DMS153 treated with DMSO at 0.1 percent for 48 hours (cell line): ENCODE measurements around the gene FUT8.
"Not testable (repeated sequence)": the region's sequence is repeated elsewhere in the genome, so short reads cannot be mapped to it uniquely, and the experiment has no call there.

Source experiments
- DNase-seq: peaks from one replicate; lab custom pipeline; 2025; ENCODE audit not compliant: unreplicated experiment; lab: John Stamatoyannopoulos, UW

Gene FUT8

DNA sequence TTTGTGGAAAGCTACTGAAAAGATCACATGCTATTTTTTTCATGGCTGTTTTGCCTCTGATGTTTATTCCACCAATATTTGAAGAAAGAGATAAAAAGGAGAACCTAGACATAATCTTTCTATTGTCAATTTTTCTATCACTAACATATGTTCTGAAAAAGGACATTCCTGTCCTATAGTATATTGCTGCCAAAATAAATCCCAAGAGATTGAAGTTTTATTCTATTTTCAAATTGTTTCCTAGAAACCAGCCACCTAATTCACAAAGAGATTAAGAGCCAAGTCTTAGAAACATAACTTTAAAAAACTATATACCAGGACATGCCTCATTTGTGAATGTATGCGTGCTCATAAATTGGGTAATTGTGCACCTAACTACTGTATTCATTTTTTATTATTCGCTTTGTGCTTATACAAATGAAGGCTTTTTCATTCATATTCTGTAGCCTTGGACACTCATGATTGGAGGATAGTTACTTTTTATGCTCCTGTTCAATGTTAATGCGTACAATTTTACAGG, 200.7 kb downstream of the FUT8 start:
- no peak for DNase-seq

DNA sequence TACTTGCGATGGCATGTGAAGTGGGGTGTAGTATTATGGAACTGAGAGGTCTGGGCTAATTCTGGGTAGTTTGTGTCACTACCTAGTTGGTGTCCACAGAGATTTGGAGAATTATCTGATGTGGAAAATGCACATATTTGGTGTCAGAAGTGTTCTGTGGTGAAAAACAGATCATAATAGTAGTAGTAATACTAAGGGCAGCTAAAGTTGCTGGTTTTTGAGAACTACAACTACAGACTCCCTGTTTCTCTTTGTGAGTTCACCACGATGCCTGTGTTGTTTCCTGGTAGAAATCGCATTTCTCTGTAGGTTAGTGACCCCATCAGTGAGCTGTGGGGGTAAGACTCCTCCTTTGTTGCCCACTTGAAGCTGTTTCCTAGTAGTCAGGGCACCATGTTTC, 206.5 kb downstream of the FUT8 start:
- DNase-seq, result no peak

DNA sequence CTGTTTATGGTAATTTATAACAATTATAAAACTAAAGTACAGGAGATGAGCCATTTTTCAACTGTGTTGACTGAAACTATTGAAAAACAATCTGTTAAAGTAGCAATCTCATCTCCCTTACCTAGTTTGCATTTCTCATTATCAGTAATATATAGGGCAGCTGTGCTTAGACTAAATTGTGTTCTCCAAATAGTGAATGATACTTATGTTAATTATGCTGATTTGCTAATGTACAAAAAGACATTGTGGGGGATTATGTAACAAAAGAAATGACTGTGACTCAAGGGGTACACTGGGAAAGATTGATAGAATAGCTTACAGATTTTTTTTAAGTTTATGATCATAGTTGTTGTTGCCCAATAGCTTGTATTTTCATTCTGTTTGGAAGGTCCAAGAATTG, 207.7 kb downstream of the FUT8 start:
- DNase-seq, result no peak

DNA sequence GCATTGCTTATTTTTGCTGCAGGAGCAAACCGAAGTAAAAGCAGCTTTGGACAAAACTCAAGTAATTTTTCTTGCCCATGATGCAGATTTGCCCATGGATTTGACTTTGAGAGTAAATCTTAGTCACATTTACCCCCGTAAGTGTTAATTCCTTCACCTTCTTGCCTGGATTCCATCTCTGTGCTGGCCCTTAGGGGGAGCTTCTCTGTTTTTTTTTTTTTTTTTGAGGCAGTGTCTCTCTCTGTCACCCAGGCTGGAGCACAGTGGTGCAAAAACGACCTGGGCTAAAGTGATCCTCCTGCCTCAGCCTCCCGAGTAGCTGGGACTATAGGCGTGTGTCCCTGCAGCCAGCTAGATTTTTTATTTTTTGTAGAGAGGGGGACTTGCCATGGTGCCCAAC, 210.2 kb downstream of the FUT8 start:
- DNase-seq, result no peak

DNA sequence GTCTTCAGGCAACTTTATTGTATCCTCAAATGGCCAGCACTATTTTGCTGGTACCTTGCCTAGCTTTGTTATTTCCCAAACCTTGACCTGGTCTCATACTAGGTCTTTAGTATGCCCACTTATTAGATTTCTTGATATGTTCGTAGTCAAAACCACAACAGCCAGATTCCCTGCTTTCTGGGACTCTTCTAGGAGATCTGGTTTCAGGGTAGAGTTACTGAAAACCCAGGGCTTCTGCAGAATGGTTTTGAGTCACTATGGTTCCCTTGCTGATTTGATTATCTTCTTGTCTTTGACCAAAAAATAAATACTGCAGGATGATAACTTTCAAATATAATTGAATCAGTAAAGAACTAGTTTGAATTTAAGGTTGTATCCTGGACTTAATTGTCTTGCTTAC, 211.2 kb downstream of the FUT8 start:
- no peak for DNase-seq

DNA sequence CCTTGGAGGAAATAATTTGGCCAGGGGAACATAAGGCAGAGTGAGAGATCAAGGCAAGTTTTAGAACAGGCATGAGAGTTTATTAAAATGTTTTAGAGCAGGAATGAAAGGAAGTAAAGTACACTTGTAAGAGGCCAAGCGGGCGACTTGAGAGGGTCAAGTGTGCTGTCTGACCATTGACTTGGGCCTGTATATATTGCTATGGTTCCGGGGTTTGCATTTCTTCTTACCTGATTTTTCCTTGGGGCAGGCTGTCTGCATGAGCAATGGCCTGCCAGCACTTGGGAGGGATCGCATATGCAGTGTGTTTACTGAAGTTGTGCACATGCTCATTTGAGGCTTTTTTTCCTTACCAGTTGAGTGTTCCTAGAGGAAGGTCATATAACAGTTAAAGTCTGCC, 214.8 kb downstream of the FUT8 start:
- no peak for DNase-seq

DNA sequence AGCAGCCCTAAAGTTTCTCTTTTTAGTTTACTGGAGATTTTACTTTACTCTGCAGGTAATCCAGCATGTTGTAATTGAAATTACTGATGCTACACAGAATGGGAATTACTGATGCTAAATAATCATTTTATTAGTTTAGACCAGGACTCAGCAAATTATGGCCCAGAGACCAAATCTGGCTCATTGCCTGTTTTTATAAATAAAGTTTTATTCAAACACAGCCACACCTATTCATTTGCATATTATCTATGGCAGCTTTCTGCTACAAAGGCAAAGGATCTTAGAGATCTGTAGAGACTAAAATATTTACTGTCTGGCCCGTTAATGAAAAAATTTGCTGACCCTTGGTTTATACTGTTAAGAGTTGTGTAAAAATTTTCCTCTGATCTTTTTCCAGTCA, 216.1 kb downstream of the FUT8 start:
- no peak for DNase-seq

DNA sequence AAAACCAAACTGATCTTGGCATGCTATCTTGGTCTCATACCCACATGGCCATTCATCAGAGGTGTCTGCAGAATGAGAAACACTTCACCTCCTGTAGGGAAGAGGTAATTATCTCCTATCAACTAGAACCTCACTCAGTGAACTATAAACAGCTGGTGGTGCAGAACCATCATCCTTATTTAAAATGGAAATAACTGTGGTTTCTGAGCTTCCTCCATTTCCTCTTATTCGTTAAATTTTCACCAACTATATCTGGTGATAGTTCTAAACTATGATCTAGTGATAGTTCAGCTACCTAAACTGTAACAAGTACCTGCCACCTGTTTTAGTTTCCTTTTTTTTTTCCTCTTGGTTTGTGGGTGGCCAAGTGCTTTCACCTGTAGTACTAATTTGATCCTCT, 218.5 kb downstream of the FUT8 start:
- DNase-seq, result no peak

DNA sequence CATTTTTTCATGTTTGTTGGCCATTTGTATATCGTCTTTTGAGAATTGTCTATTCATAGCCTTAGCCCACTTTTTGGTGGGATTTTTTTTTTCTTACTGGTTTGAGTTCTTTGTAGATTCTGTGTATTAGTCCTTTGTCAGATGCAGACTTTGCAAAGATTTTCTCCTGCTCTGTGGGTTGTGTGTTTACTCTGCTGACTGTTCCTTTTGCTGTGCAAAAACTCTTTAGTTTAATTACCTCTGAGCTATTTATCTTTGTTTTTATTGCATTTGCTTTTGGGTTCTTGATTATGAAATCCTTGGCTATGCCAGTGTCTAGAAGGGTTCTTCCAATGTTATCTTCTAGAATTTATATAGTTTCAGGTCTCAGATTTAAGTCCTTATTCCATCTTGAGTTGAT, 220.0 kb downstream of the FUT8 start:
- no peak for DNase-seq

DNA sequence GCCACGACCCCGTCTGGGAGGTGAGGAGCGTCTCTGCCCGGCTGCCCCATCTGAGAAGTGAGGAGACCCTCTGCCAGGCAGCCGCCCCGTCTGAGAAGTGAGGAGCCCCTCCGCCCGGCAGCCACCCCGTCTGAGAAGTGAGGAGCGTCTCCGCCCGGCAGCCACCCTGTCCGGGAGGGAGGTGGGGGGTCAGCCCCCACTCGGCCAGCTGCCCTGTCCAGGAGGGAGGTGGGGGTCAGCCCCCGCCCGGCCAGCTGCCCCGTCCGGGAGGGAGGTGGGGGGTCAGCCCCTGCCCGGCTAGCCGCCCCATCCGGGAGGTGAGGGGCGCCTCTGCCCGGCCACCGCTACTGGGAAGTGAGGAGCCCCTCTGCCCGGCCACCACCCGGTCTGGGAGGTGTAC, 221.1 kb downstream of the FUT8 start:
- DNase-seq, result not testable (repeated sequence)

DNA sequence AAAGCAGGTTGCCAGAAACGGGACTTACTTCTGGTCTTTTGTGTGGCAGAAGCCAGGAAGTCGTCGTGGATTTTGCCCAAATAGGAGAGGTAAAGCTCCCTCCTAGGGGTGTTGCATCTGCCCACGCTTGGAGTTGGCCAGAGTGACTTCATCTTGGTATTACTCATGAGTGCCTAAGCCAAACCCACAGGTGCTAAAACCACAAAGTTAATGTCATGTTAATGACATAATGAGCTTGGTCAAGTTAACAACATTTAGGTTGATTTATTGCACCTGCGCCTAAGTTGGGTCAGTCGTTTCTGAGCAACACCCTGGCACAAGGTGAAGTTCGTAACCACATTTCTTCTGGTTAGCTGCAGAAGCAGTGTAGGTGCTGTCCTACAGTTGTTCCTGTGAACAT, 225.2 kb downstream of the FUT8 start:
- DNase-seq, result no peak

DNA sequence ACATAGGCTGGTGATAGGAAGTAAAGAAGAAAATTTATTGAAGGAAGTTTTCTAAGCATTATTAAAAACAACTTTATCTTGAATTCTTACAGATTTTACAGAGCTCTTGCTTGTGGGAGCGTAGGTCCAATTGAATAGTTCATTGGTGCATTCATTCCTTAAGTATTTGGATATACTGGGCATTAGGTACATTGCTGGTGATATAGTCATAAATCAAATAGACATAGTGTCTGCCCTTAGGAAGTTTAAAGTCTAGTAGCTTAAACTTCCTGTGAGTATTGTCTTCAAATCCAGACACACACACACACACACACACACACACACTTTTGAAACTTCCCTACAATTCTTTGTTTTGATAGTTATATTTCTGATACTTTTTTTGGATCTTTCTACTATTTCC, 226.7 kb downstream of the FUT8 start:
- no peak for DNase-seq

DNA sequence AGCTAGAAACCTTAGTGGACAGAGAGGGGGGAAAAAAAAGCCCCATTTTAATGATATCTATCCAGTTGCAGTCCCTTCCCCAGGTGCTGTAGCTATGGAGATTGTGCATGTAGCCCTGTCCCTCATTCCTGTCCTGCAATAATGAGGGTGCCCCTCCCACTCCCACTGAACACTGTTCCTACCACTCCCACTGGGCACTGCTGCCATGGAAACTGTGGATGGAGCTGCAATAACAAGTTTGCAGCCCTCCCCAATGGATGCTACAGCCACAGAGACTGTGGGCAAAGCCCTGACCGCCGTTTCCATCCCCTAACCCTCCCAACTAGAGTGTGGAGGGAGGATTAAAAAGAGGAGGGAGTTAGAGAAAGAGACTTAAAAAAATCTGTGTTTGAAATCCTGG, 238.3 kb downstream of the FUT8 start:
- no peak for DNase-seq

DNA sequence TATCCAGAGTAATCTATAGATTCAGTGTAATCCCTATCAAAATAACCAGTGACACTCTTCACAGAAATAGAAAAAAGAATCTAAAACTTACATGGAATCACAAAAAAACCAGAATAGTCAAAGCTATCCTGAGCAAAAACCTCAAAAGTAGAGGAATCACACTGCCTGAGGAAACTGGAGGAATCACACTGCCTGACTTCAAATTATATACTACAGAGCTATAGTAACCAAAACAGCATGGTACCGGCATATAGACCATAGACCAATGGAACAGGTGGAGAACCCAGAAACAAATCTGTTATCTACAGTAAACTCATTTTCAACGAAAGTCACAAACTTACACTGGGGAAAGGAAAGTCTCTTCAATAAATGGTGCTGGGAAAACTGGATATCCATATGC, 244.0 kb downstream of the FUT8 start:
- no peak for DNase-seq

DNA sequence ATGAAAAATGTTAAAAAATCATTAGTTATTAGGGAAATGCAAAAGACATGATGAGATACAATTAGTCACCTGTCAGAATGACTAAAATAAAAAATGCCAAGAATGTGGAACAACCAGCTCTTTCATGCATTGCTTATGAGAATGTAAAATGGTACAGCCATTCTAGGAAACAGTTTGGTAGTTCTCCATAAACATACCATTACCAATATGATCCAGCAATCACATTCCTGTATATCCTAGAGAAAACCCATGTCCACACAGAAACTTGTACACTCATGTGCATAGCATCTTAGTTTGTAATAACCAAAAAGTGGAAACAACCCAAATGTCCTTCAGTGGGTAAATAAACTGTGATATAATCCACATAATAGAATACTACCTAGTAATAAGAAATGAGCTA, 245.7 kb downstream of the FUT8 start:
- DNase-seq, result no peak

DNA sequence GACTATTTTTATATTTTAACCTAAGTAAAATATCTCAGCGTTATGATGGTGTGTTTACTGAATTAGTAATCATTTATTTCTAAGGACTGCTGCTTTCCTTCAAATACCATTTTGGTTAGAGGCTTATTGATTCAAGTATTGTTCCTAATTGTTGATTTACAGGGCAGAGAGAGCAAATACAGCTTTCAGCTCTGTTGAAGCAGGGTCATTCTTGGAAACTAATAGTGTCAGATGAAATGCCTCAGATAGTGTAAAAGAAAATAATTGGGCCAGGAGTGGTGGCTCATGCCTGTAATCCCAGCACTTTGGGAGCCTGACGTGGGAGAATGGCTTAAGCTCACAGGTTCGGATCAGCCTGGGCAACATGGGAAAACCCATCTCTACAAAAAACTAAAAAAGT, 249.3 kb downstream of the FUT8 start:
- no peak for DNase-seq

DNA sequence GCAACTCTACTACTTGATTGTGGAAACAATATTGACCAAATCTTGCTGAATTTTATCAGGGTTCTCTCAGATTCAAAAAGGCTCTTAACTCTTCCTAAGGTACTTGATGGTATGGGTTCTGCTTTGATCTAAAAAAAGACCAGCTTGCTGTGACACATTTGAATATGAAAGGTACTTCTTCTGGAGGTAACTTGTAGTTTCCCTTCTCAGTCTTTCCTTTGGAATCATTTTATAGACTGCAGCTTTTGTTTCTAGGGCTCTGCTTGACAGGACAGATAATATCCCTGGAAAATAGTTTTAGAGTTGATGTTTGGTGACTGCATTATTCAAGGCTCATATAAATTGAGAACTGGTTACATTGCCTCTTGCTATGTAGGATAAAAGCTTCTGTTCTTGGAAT, 251.9 kb downstream of the FUT8 start:
- DNase-seq, result no peak

DNA sequence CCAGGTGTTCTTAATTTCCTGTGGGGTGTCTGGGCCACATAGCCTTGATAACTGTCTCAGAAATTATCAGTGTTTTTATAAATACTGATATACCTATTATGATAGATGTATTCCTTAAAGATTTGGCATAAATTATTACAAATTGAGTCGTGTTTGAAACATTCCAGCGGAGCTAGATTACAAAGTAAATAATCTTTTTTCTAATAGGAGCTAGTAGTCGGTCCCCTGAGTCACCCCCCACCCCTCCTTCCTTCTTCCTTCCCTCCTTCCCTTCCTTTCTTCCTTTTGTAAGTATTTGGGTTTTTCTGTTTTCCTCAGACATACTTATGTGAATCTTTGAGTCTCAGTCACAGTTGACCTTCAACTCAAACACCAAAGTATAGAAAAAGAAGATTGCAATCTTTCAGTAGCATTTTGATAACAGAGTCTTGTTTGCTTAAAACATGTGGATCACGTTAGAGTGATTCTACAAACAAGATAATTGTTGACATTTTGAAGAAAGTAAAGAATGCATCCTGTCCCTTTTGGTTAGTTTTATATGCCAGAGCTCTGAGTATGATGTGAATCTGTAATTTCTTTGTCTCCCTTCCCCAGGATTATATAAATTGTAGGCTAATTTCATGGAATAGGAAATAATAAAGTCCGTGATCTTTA, 264.0 kb downstream of the FUT8 start:
- DNase-seq, result no peak

DNA sequence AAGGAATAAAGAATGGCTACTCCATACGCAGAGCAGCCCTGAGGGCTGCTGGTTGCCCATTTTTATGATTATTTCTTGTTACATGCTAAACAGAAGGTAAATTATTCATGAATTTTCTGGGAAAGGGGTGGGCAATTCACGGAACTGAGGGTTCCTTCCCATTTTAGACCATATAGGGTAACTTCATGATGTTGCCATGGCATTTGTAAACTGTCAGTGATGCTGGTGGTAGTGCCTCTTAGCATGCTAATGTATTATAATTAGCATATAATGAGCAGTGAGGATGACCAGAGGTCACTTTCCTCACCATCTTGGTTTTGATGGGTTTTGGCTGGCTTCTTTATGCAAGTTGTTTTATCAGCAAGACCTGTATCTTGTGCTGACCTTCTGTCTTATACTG, 273.0 kb downstream of the FUT8 start:
- no peak for DNase-seq

DNA sequence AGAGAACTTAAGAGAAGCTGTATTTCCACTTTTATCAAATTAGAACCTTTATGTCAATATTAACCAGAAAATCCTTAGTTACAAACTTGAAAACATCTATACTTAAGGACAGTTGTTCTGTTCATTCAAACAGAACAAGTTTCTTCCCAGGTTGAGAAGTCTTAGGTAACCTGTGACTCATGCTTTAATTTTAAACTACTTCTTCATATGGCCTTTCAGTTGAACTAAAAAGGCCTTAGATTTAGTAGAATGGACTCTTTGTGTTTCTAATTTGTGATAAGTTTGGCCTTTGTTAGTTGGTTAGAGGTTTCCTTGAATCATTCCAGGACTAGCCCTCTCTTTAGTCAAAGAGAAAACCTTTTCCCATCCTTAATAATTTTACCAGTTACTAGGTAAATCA, 274.2 kb downstream of the FUT8 start:
- DNase-seq, result no peak

DNA sequence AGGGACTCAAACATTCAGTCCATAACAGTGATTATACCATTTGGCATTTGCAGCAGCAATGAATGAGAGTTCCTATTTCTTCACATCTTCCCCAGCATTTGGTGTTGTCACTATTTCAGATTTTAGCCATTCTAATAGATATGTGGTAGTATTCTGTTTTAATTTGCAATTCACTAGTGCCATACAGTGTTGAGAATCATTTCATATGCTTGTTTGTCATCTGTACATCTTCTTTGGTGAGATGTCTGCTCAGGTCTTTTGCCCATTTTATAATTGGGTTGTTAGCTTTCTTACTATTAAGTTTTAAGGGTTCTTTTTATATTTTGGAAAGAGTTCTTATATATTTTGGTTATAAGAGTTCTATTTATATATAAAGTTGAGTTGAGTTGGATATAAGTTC, 276.5 kb downstream of the FUT8 start:
- no peak for DNase-seq

DNA sequence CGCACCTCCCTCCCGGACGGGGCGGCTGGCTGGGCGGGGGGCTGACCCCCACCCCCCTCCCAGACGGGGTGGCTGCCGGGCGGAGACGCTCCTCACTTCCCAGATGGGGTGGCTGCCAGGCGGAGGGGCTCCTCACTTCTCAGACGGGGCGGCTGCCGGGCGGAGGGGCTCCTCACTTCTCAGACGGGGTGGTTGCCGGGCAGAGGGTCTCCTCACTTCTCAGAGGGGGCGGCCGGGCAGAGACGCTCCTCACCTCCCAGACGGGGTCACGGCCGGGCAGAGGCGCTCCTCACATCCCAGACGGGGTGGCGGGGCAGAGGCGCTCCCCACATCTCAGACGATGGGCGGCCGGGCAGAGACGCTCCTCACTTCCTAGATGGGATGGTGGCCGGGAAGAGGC, 280.0 kb downstream of the FUT8 start:
- not testable (repeated sequence) for DNase-seq

DNA sequence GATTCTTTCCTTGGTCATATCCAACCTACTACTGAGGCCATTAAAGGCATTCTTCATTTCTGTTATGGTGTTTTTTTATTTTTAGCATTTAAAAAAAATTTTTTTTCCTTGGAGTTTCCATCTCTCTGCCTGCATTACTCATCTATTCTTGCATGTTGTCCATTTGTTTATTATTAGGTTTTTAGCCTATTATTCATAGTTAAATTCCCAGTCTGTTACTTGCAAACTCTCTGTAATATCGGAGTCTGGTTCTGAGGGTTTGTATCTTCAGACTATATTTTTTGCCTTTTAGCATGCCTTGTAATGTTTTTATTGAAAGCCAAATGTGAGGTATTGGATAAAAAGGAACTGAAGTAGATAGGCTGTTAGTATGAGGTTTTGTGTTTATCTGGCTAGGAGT, 284.3 kb downstream of the FUT8 start:
- no peak for DNase-seq

DNA sequence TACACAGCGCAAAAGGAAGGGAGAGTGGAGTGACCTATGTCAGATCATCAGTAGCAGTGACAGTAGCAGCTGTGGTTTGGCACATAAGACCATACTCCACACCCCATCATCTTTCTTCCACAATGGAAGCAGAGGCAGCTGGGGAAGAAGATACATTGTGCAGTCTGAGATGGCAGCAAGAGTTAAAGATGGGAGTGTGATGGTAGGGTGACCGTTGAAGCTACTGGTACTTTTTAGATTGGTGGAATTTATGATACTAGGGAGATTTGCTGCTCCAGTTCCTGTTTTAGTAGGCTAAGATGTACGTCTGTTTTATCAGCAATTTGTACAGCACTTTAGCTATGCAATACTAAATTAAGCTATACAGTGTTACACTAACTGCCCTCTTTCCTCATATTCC, 291.0 kb downstream of the FUT8 start:
- no peak for DNase-seq
